Mucosa of rectum (tissue), 2 donors: Measurements from ENCODE around the gene DOHH.

ENCODE experiments used
- H3K27ac ChIP-seq, 2 donors: one replicate each; pipeline ENCODE4 v1.7.0; 2013; ENCODE audit warnings: inconsistent platforms in 2 of 2, low read depth in 2 of 2, low read length in 2 of 2
- H3K27me3 ChIP-seq, 2 donors: one replicate each; pipeline ENCODE4 v1.7.0; 2013; ENCODE audit warnings: low read length in 2 of 2; ENCODE audit not compliant: control insufficient read depth in 2 of 2, insufficient read depth in 2 of 2
- H3K36me3 ChIP-seq, 2 donors: one replicate each; pipeline ENCODE4 v1.7.0; 2013; ENCODE audit warnings: low read length in 2 of 2; ENCODE audit not compliant: control insufficient read depth in 2 of 2, insufficient read depth in 2 of 2
- H3K4me1 ChIP-seq, 2 donors: one replicate each; pipeline ENCODE4 v1.7.0; 2013; ENCODE audit warnings: low read length in 2 of 2, mild to moderate bottlenecking in 1 of 2; ENCODE audit not compliant: control insufficient read depth in 2 of 2, insufficient read depth in 2 of 2
- H3K4me3 ChIP-seq, 2 donors: one replicate each; pipeline ENCODE4 v1.7.0; 2013; ENCODE audit warnings: low read length in 2 of 2
- H3K9ac ChIP-seq, 2 donors: one replicate each; pipeline ENCODE4 v1.7.0; 2013; ENCODE audit warnings: low read length in 2 of 2, low read depth in 1 of 2, mild to moderate bottlenecking in 1 of 2
- H3K9me3 ChIP-seq, 2 donors: one replicate each; pipeline ENCODE4 v1.7.0; 2013; ENCODE audit warnings: low read length in 2 of 2; ENCODE audit not compliant: control insufficient read depth in 2 of 2
- donor health status: healthy.
- donor health status: Normal muscosa, but diverticular disease.

Gene DOHH

DNA sequence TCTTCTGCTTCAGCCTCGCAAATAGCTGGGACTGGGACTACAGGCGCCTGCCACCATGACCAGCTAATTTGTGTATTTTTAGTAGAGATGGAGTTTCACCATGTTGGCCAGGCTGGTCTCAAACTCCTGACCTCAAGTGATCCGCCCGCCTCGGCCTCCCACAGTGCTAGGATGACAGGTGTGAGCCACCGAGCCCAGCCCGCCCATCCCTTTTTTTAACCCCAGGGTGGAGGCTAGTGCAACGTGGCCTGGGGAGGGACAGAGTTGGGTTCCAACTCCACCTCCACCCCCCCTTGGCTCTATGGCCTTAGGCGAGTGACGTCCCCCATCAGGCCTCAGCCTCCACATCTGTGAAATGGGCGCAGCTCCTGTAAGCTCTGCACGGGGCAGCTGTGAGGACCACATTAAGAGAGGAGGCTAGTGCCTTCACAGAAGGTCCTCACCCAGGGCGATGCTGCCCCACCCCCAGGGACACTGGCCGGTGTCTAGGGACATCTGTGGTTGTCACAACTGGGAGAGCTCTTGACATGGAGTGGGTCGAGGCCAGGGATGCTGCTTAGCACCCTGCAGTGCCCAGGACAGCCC, 57.9 kb downstream of the DOHH start:
- H3K4me3 ChIP-seq: no peak overlapping the region
- no peak overlapping the region for H3K9ac ChIP-seq
- peaks cover 8 to 12% of the 10 kb centered on the region in 2 donors for H3K36me3 ChIP-seq
- no peaks in the 10 kb centered on the region for H3K27me3 ChIP-seq
- no peaks in the 10 kb centered on the region for H3K4me1 ChIP-seq
- H3K27ac ChIP-seq: no peak overlapping the region
- no peaks in the 10 kb centered on the region for H3K9me3 ChIP-seq

GRCh38 chr19:3441986-3442329, 58.5 kb downstream of the DOHH start:
- no peaks in the 10 kb centered on the region for H3K4me1 ChIP-seq
- H3K36me3 ChIP-seq: peaks cover 8 to 12% of the 10 kb centered on the region in 2 donors
- no peak overlapping the region for H3K4me3 ChIP-seq
- H3K9me3 ChIP-seq: no peaks in the 10 kb centered on the region
- no peak overlapping the region for H3K27ac ChIP-seq
- no peak overlapping the region for H3K9ac ChIP-seq
- H3K27me3 ChIP-seq: no peaks in the 10 kb centered on the region

- Histone ChIP-seq H3K36me3 (peaks cover 8 to 15% of the 10 kb centered on the region in 2 donors), H3K9ac (no peak overlapping the region), H3K9me3 (no peaks in the 10 kb centered on the region), H3K27ac (no peak overlapping the region), H3K27me3 (no peaks in the 10 kb centered on the region), H3K4me1 (no peaks in the 10 kb centered on the region), H3K4me3 (no peak overlapping the region)
These were observed 59.1 kb downstream of the DOHH start for GRCh38 chr19:3441089-3441985.
